Activated effector memory CD4-positive, alpha-beta T cell treated with anti-CD3 and anti-CD28 coated beads, Interleukin-2, amount 50 U/mL, for 16 hours (primary cell): ENCODE data around the gene CTSW.

Experiments used
- DNase-seq: peaks from one replicate; pipeline ENCODE4 v3.0.0-alpha.2; 2020

Gene CTSW

DNA sequence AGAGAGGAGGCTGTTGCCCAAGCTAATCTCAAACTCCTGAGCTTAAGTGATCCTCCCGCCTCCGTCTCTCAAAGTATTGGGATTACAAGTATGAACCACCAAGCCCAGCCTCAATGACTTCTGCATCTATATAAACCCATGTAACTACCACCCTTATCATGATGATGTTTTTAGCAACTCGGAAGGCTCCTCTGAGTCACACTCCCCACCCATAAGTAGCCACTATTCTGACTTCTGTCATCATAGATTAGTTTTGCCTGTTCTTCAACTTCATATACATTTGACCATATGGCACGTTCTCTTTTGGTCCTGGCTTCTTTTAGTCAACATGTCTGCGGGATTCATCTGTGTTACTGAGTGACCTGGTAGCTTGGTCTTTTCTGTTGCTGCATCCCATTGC is 27.0 kb downstream of the CTSW start:
- DNase-seq = no peak

DNA sequence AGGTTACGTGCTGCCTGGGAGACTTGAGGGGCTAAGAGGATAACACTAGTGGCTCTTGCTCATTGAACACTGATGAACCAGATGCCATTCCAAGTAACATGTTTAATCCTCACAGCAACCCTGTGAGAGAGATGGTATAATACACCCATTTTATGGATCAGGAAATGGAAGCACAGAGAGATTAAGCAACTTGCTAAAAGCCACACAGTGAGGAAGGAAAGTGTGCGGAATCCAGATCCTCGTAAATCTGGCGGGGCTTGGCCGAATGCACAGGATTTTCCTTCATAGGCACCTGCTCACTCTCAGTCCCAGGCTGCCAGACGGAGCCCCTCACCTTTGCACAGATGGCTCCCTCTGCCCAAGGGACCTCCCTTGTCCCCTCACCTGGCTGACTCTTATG is 28.2 kb downstream of the CTSW start:
- DNase-seq = no peak

DNA sequence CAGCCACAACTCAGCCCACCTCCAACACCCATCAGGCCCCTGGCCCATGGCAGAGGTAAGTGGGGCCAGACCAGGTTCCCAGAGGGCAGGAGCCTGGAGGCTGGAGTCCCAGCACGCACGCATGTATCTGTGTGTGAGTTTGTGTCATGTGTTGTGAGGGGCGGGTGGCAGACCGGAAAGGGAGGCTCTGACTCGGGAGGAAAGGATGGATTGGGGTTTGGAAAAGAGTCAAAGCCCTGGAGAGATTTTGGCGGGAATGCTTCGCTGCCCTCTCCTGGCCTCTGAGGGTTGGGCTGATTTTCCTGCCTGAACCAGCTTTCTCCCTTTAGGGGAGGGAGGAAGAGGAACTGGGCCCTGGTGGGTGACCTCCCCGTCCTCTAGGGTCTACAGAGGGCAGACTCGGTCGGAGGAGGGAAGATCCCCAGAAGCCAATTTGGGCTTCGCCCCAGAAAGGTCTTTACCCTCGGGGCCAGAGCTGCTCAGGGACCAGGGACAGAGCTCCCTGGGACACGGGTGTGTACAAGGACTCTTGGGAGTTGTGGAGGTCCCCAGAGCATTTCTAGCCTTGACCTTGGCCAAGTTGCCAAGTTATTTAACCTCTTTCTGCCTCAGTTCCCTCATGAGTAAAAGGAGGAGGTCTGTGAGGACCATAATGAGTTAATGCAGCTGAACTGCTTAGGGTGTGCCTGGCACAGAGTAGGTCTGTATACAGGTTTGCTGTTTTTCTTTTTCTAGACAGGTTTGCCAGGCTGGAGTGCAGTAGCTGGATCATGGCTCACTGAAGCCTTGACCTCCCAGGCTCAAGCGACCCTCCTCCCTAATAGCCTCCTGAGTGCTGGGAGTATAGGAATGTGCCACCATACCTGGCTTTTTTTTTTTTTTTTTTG is 32.3 kb downstream of the CTSW start:
- no peak for DNase-seq

DNA sequence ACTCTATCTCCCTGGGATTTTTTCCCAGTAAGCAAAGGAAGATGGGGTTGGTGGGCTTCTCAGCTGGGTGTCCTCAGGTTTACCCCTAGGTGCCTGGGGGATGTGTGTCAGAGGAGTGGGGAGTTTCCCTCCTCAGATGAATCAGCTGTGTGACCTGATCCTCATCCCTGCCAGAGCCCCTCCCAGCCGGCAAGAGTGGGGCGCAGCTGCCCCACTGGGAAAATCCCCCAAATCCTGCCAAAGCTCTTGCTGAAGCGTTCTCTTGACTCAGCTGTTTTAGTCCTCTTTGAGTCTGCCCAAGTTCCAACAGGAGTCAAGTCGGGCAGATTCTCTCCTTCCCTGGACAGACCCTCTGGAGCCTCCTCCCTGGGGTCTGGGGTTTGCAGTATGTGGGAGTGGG is 33.2 kb downstream of the CTSW start:
- no peak for DNase-seq

DNA sequence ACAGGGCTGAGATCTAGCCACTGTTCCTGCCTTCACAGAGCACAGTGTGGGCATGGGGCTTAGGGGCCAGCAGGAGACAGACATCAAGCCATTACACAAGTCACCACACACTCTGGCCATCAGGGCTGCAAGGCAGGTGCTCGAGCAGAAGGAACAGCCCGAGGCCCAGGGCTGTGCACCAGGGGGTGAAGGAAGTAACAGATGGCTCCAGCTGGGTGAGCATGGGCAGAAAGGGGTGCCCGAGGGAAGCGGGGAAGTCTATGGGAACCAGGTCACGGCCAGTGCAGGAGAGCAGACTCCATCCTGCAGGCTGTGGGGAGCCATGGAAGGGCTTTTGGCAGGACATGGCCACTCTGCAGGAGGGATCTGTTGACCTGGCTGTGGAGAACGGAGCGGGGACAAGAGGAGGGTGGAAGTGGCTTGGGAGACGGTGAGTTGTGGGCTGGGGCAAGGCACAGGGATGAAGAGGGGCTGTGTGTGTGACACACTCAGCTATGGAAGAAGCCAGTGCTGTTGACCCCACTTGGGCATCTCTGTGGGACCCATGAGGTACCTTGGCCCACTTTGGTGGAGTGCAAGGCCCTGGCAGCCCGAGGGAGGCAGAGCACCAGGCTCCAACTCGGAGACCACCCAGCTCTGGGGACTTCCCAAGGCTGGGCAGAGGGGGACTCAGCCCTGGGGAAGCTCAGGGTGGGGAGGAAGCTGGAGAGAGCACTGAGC is 35.6 kb downstream of the CTSW start:
- no peak for DNase-seq

DNA sequence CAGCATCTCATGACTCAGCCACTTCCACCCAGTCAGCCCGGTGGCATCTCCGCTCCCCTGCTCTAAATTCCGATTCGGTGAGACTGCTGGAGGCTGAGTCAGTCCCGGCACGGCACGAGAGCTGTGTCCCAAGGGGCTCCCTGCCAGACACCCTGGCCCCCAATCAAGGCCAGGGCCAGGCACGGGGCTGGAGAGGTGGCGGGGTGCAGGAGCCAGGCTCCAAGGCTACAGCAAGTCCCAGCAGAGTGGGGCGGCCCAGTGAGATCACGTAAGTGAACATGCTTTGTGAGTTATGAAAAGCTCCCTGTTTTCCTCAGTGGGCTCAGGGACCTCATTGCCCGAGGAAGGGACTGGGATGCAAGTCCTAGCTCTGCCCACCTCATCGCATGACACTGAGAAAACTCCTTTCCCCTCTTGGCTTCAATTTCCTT is 36.2 kb downstream of the CTSW start:
- DNase-seq = no peak

DNA sequence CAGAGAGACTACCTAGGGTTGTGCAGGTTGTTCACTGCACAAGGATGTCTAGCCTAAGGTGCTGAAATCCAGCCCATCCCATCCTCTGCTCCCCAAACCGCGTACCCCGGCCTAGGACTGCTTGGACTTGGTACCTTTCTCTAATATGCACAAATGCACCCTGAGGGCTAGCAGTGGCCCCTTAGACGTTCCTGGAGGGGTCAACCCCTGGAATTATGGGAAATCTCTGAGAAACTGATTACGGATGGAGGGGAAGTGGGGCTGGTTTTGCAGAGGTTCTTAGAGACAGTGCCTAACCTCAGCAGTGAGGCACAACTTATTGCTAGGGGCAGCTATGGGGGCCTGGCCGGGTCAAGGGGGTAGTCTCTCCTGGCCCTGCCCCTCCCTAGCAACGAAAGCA is 36.8 kb downstream of the CTSW start:
- DNase-seq = no peak

DNA sequence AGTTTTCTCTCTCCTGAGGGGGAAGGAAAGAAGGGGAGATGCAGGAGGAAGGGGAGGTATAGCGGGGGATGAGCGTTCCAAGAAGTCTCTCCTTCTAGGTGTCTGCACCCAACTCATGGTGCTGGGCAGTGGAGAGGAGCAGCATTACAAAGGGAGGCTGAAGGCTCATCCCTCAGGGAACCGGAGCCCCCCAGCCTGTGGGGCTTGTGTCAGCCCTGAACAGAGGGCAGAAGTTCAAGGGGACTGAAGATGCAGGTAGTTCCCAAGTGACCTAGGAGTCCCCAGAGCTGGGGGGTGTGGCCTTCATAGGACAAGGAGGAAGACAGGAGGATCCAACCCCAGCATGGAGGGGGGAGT is 37.4 kb downstream of the CTSW start:
- DNase-seq = no peak

DNA sequence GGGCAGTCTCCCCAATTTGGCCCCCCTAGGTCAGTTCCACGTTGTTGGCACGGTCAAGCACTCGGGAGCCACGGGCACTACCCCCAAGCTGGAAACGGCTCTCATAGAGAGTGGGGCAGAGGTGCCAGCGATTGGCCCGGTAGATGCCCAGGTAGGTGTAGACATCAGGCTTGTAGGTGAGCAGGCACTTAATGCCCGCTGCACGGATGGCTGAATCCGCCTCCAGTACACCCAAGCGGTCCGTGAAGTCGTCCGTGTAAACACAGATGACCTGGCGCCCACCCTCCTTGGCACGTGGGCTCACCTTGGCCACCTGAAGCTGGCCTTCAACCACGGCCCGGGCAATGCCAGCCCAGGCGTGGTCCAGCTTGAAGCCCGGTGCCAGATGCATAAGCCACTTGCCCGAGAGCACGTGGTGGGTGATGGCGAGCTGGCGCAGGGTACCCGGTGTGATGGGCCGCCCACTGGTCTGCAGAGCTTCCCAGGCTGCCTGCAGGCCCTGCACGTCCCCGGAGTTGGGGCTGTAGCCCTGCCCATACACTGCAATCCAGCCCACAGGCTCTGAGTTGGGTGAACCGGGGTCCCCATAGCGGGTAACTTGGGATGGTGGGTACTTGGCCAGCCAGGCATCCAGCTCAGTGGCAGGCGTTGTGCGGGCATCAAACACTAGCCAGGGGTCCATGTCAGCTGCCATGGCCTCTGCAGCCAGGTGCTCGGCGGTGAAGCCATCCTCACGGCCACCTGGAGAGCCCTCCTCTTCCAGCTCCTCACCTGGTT is 38.0 kb downstream of the CTSW start:
- DNase-seq = no peak

DNA sequence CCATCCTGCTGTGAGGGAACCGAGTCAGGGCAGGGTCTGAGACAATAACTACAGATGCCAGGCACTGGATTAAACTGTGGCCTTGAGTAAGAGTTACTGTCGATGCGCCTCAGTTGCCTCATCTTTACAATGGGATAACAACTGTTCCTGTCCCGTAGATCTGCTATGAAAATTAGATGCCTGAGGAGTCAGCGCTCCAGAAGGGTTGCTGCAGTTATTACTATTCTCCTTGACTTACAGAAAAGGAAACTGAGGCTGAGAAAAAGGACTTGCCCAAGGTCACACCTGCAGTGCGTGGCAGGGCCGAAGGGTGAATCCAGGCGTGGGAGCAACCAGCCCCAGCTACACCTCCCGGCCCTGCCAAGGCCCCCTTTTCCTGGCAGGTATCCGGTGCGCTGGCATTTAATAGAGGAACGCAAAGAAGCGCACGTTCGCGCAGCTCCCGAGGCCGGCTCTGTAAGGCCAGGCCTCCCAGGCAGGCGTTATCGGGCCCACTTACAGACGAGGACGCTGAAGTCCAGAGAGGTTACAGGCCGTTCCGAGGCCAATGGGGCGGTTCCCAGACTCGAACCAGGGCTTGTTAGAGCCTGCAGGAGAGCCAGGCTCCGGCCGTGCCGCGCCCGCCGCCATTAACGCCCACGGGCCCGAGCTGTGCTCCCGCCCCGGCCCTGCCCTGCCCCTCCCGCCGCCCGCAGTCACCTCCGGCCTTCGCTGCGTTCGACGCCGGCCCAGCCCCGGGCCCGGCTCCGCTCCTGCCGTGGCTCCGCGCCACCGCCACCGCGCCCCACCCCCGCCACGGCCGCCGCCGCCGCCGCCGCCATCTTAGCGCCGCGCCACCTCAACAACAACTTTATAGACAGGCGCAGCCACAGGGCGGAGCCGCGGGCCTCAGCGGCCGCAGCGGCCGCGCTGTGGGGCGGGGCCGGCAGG is 38.8 kb downstream of the CTSW start, which contains the start of gene C11orf68:
C11orf68 (minus strand) TSS at position 852 of the 930 bp plus-strand sequence; CDS start at position 821, 31 bp downstream.
- DNase-seq = no peak

DNA sequence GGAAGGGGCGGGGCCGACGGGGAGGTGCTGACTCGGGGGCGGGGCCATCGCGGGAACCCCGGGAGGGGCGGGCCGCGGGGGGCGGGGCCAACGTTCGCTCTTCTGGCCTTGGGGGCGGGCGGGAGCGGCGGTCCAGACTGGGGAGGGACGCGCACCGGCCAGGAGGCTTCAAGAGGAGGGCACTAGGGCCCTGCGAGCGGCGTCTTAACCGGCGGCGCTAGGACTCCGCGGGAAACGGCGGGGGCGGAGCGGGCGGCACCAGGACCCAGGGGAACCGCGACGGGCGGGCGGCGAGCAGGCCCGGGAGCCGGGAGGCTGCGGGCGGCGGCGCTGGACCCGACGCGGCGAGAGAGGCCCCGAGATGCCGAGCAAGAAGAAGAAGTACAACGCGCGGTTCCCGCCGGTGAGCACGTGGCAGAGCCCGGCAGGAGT is 39.5 kb downstream of the CTSW start, which contains the start of gene DRAP1:
DRAP1 (plus strand) TSS at position 286 of the 432 bp plus-strand sequence; CDS start at position 362, 76 bp downstream.
- peak; percentile 99 for DNase-seq

DNA sequence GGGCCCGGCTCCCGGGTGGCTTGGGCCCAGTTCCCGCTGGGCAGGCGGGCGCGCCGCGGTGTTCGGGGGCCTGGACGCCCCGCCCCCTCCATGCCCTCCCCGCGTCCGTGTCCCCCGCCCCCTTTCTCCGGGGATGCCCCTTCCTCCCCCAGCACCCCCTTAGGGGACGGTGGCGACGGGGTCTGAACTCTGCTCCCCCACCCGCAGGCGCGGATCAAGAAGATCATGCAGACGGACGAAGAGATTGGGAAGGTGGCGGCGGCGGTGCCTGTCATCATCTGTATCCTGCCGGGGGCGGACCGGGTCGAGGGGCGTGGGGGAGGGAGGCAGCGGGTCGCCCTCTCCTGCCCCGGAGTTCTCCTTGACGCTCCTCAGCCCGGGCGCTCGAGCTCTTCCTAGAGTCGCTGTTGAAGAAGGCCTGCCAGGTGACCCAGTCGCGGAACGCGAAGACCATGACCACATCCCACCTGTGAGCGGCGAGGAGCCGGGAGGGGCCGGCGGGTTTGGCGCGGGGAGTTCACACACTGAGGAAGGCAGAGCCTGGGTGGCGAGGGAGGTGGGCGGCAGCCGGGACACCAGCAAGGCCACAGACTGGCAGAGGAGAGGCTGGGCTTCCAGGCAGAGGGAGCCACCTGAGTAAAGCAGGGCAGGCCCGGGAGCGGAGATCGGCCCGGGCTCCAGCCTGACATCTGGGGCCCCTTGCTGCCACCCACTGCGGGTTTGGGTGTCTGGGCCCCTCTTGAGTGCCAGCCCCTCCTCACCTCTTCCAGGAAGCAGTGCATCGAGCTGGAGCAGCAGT is 40.1 kb downstream of the CTSW start:
- no peak for DNase-seq

DNA sequence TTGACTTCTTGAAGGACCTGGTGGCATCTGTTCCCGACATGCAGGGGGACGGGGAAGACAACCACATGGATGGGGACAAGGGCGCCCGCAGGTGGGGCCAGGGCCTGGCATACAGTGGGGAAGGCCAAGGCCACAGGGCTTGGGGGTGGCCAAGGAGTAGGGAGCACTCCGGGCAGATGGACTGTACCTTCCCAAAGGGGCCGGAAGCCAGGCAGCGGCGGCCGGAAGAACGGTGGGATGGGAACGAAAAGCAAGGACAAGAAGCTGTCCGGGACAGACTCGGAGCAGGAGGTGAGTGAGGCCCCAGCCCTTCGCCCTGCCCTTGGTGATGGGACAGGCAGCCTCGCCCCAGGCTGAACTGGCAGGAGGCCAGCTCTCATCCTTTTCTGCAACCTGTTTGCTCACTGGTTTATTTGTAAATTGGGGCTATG is 40.8 kb downstream of the CTSW start:
- DNase-seq = no peak

DNA sequence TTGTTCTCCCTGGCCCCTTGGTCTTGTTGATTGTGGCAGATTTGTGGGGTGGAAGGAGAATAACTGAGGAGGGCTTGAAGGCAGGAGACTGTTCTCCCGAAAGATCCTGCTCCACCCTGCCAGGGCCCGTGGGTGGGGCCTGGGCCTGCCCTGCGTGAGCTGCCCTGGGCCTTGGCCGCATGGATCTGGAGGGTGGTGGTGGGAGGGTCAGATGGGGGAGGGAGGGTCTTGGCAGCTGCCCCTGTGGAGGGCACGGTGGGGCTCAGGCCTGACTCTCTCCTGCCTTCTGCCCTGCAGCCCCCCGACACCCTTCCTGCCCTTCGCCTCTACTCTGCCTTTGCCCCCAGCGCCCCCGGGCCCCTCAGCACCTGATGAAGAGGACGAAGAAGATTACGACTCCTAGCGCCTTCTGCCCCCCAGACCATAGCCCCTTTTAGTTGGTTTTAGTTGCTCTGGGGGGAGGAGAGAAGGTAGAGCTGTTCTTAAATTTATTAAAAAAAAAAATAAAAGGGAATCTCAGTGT is 41.5 kb downstream of the CTSW start:
- DNase-seq = no peak

DNA sequence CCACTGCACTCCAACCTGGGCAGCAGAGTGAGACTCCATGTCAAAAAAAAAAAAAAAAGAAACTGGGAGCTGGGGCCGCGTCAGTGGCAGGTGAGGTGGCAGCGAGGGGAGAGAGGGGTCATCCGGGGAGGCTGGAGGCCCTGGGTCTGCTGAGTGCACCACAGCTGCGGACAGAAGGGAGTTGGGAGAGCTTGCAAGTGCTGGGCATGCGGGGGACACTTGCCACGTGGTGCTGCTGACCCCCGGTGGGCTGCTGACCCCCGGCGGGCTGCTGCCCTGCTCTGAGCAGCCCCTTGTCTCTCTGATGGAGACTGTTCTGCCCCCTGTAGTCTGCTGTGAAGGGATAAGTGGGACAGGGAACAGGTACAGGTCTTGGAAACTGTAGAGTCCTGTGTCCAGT is 42.2 kb downstream of the CTSW start:
- no peak for DNase-seq

DNA sequence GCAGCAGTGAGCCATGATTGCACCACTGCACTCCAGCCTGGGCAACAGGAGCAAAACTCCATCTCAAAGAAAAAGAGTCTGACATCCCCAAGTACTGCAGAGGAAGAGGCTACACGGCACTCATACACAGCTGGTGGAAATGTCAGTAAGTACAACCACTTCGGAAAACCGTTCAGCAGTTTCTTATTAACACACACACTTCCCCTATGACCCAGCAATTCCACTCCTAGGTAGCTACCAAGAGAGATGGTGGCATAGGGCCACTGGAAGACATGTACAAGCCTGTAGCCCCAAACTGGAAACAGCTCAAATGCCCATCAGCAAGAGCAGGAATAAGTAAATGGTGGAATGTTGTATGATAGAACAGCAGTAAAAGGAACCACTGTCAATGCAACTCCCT is 42.9 kb downstream of the CTSW start:
- DNase-seq = no peak

DNA sequence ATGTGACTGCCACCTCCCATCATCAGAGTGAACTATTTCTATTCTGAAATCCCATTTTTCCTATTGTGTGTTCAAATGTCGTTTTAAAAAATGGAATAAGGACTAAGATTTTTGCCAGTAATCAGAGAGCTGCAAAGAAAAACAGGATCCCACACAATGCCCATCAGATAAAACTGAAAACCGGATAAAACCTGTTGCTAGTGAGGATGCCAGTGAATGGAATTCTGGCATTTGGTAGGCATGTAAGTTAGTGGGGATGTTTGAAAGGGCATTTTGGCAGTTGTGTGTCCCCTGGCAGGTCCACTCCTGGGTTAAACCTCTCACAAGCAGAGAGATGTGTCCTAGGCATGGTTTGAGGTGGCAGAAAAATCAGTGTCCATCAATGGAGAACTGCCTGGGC is 45.8 kb downstream of the CTSW start:
- DNase-seq = no peak

DNA sequence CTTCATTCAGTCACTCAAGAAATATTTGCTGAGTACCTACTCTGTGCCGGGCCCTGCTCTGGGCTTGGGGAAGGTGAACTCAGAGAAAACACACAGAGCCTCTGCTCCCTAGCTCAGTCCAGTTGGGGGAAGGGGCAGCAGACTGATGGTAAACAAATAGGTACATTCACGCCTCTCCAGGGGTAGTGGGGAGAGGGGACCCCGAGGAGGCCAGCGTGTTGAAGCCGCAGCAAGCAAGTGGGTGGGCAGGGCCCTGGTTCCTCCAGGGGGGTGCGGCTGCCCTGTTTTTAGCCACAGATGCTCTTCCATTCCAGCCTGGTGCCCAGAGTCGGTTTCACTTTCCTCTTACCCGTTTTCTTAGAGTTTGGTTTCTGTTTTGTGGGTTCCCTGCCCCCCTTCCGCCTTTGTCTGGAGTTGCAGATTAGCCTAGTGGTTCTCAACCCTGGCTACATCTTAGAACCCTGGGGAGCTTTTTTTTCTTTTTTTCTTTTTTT is 48.3 kb downstream of the CTSW start:
- DNase-seq = peak; percentile 89

DNA sequence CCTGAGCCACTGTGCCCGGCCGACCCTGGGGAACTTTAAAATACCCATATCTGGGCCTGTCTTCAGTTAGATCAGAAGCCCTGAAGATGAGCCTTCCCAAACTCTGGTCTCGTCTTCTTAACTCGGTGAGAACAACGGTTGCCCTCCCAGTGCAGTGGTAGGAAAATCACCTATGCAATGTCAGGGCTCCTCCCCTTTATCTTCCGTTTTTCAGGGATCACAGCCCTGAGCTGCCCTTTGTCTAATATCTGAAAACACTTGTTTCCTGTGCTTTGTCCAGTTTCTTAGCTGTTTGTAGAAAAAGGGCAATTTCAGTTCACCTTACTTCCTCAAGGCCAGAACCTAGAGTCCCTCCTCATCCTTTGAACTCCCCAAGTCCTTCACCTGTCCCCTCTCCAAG is 49.0 kb downstream of the CTSW start:
- DNase-seq = no peak

DNA sequence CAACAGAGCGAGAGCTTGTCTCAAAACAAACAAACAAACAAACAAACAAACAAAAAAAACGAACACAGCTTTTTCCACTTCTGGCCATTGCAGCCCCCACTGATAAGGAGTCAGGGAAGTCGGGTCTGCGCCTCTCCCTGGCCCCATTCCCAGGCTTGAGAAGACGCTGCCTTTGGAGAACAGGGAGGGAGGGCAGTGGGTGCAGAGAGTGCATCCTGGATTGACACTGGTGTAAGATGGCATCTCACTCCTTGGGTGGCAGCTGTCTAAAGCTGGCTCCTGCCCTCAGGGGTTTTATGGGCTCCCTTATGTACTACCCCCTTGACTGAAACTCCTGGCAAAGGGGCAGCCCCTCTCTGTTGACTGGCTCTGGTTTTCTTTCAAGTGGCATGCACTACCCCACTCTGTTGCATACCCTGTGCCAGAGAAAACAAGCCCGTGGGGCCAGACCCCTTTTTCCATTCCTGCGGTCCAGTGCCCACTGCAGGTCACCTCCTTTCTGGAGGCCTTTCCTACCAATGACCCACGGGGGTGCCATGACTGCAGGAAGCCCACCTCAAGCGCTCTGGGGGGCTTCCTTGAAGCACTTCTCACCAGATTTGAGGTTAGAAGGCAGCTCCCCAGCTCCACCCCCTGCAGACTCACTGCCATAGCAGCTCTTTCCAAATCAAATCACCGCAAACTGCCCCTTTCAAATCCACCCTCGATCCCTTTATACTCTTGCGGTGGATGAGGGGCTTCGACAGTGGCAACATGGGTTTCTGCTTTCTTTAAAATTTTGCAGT is 52.3 kb downstream of the CTSW start:
- DNase-seq = no peak
